ENCODE data around the gene PDE8B.

DNA sequence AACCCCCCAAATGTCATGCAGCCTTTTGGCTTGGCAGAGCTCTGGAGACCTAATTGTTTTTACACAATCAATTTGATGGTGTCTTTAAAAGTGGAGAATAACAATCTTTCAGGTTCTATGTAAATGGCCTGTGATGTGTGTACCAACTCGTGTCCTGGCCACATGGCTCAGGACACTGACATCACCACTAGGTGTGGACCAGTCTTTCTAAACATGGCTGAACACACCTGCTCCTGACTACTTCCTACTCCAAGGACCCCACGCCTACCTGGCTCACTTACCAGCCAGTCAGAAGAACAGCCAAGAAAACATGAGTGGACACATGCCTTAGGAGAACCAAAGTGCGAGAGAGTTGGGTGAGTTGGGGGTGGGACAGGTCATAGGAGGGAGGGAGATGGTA lies 210.5 kb downstream of the PDE8B start:
- TF ChIP-seq GATA2 (IDR thresholded peaks at IDR 0.05; ENCODE audit: low read depth, low read length): no peak
- TF ChIP-seq GATA3 (IDR thresholded peaks at IDR 0.05; ENCODE audit: low read depth, low read length): no peak

Data from SH-SY5Y (cell line).